Measurements from ENCODE around the gene EPS15.

The EPS15 gene

DNA sequence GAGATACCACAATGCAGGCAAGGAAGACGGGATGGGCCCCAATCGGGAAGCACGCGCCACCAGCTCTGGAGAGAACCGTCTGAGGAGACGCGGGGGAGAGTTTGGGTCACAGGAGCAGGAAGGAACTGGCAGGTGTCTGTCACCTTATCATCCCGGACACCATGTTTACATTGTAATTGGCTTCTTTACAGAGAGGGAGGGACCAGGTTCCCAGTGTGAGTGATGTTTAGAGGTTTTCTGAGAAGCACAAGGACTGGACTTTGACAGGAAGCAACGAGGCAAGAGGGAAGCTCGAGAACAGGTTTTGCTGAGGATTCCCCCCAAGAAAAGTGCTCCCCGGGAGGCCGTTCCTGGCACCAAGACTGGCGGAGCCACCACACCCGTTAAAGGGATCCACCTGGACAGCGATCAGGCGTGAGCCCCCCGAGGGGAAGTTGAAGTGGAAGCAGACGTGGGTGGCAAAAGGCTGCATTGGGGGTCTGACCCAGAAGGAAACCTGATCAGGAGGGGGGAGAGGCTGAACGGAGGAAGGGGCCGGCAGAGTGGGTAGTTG, 957 bp downstream of the EPS15 start (continued):
- TF ChIP-seq ZNF571 (tag by site-specific recombination; IDR thresholded peaks at IDR 0.05) (no peak), KLF9 (tag by site-specific recombination; IDR thresholded peaks at IDR 0.05; ENCODE audit: low read depth) (no peak; the same call in 1 of the 2 replicates), SP3 (tag by site-specific recombination; IDR thresholded peaks at IDR 0.05) (peak; percentile 53), ZNF530 (tag by site-specific recombination; IDR thresholded peaks at IDR 0.05; ENCODE audit: low read depth) (no peak), ZNF623 (tag by site-specific recombination; IDR thresholded peaks at IDR 0.05) (no peak), SALL2 (tag by site-specific recombination; IDR thresholded peaks at IDR 0.05; ENCODE audit: borderline replicate concordance) (no peak), ZNF785 (tag by site-specific recombination; IDR thresholded peaks at IDR 0.05) (no peak), ZBTB17 (tag by site-specific recombination; IDR thresholded peaks at IDR 0.05) (peak; percentile 76), ZNF404 (tag by site-specific recombination; IDR thresholded peaks at IDR 0.05) (no peak), ZNF707 (tag by site-specific recombination; IDR thresholded peaks at IDR 0.05) (no peak), ZNF24 (tag by site-specific recombination; IDR thresholded peaks at IDR 0.05) (no peak; the same call in 1 of the 2 replicates), ZNF473 (tag by site-specific recombination; IDR thresholded peaks at IDR 0.05) (no peak), GLIS1 (tag by site-specific recombination; IDR thresholded peaks at IDR 0.05) (peak; percentile 91), ZNF548 (tag by site-specific recombination; IDR thresholded peaks at IDR 0.05) (no peak), ZNF341 (tag by site-specific recombination; IDR thresholded peaks at IDR 0.05; ENCODE audit: low read depth) (peak; percentile 96), ZBTB8A (tag by site-specific recombination; IDR thresholded peaks at IDR 0.05) (peak; percentile 53), ZNF114 (tag by site-specific recombination; IDR thresholded peaks at IDR 0.05) (no peak), ZNF302 (tag by site-specific recombination; IDR thresholded peaks at IDR 0.05; ENCODE audit: low read depth) (no peak), KLF16 (tag by site-specific recombination; IDR thresholded peaks at IDR 0.05) (no peak), ZXDB (tag by site-specific recombination; IDR thresholded peaks at IDR 0.05) (peak; percentile 38; the same call in 1 of the 2 replicates), KLF7 (tag by site-specific recombination; IDR thresholded peaks at IDR 0.05; ENCODE audit: borderline replicate concordance) (no peak), ZNF37A (tag by site-specific recombination; IDR thresholded peaks at IDR 0.05) (no peak)
- TF ChIP-seq, protein P1, sequence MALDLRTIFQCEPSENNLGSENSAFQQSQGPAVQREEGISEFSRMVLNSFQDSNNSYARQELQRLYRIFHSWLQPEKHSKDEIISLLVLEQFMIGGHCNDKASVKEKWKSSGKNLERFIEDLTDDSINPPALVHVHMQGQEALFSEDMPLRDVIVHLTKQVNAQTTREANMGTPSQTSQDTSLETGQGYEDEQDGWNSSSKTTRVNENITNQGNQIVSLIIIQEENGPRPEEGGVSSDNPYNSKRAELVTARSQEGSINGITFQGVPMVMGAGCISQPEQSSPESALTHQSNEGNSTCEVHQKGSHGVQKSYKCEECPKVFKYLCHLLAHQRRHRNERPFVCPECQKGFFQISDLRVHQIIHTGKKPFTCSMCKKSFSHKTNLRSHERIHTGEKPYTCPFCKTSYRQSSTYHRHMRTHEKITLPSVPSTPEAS (tag by site-specific recombination; IDR thresholded peaks at IDR 0.05), result no peak
- TF ChIP-seq, protein P2, sequence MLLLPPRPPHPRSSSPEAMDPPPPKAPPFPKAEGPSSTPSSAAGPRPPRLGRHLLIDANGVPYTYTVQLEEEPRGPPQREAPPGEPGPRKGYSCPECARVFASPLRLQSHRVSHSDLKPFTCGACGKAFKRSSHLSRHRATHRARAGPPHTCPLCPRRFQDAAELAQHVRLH (tag by site-specific recombination; IDR thresholded peaks at IDR 0.05), result no peak
- TF ChIP-seq, protein P3, sequence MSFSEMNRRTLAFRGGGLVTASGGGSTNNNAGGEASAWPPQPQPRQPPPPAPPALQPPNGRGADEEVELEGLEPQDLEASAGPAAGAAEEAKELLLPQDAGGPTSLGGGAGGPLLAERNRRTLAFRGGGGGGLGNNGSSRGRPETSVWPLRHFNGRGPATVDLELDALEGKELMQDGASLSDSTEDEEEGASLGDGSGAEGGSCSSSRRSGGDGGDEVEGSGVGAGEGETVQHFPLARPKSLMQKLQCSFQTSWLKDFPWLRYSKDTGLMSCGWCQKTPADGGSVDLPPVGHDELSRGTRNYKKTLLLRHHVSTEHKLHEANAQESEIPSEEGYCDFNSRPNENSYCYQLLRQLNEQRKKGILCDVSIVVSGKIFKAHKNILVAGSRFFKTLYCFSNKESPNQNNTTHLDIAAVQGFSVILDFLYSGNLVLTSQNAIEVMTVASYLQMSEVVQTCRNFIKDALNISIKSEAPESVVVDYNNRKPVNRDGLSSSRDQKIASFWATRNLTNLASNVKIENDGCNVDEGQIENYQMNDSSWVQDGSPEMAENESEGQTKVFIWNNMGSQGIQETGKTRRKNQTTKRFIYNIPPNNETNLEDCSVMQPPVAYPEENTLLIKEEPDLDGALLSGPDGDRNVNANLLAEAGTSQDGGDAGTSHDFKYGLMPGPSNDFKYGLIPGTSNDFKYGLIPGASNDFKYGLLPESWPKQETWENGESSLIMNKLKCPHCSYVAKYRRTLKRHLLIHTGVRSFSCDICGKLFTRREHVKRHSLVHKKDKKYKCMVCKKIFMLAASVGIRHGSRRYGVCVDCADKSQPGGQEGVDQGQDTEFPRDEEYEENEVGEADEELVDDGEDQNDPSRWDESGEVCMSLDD (tag by site-specific recombination; IDR thresholded peaks at IDR 0.05), result peak; percentile 48; the same call in 1 of the 2 replicates
- TF ChIP-seq, protein P4, sequence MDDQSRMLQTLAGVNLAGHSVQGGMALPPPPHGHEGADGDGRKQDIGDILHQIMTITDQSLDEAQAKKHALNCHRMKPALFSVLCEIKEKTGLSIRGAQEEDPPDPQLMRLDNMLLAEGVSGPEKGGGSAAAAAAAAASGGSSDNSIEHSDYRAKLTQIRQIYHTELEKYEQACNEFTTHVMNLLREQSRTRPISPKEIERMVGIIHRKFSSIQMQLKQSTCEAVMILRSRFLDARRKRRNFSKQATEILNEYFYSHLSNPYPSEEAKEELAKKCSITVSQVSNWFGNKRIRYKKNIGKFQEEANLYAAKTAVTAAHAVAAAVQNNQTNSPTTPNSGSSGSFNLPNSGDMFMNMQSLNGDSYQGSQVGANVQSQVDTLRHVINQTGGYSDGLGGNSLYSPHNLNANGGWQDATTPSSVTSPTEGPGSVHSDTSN (CRISPR knock-in tag; IDR thresholded peaks at IDR 0.05), result no peak
- TF ChIP-seq, protein P5, sequence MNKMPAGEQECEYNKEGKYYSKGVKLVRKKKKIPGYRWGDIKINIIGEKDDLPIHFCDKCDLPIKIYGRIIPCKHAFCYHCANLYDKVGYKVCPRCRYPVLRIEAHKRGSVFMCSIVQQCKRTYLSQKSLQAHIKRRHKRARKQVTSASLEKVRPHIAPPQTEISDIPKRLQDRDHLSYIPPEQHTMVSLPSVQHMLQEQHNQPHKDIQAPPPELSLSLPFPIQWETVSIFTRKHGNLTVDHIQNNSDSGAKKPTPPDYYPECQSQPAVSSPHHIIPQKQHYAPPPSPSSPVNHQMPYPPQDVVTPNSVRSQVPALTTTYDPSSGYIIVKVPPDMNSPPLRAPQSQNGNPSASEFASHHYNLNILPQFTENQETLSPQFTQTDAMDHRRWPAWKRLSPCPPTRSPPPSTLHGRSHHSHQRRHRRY (tag by site-specific recombination; IDR thresholded peaks at IDR 0.05), result no peak
- TF ChIP-seq, protein P6, sequence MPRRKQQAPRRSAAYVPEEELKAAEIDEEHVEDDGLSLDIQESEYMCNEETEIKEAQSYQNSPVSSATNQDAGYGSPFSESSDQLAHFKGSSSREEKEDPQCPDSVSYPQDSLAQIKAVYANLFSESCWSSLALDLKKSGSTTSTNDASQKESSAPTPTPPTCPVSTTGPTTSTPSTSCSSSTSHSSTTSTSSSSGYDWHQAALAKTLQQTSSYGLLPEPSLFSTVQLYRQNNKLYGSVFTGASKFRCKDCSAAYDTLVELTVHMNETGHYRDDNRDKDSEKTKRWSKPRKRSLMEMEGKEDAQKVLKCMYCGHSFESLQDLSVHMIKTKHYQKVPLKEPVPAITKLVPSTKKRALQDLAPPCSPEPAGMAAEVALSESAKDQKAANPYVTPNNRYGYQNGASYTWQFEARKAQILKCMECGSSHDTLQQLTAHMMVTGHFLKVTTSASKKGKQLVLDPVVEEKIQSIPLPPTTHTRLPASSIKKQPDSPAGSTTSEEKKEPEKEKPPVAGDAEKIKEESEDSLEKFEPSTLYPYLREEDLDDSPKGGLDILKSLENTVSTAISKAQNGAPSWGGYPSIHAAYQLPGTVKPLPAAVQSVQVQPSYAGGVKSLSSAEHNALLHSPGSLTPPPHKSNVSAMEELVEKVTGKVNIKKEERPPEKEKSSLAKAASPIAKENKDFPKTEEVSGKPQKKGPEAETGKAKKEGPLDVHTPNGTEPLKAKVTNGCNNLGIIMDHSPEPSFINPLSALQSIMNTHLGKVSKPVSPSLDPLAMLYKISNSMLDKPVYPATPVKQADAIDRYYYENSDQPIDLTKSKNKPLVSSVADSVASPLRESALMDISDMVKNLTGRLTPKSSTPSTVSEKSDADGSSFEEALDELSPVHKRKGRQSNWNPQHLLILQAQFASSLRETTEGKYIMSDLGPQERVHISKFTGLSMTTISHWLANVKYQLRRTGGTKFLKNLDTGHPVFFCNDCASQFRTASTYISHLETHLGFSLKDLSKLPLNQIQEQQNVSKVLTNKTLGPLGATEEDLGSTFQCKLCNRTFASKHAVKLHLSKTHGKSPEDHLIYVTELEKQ (tag by site-specific recombination; IDR thresholded peaks at IDR 0.05; ENCODE audit: borderline replicate concordance), result peak; percentile 100
- TF ChIP-seq, protein P7, sequence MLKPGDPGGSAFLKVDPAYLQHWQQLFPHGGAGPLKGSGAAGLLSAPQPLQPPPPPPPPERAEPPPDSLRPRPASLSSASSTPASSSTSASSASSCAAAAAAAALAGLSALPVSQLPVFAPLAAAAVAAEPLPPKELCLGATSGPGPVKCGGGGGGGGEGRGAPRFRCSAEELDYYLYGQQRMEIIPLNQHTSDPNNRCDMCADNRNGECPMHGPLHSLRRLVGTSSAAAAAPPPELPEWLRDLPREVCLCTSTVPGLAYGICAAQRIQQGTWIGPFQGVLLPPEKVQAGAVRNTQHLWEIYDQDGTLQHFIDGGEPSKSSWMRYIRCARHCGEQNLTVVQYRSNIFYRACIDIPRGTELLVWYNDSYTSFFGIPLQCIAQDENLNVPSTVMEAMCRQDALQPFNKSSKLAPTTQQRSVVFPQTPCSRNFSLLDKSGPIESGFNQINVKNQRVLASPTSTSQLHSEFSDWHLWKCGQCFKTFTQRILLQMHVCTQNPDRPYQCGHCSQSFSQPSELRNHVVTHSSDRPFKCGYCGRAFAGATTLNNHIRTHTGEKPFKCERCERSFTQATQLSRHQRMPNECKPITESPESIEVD (tag by site-specific recombination; IDR thresholded peaks at IDR 0.05), result no peak
